Suprapubic skin (tissue), 4 donors: ENCODE results near the gene USP5.

ENCODE experiments used
- CTCF ChIP-seq, 2 donors: fragments of 200-600 bp in 1 of 2; fragments of 450-650 bp in 1 of 2; sonication (generic) in 1 of 2; IDR thresholded peaks; one replicate each; pipeline ENCODE4 v1.5.1; 2016 to 2019; ENCODE audit warnings: antibody characterized with exemption in 2 of 2, mild to moderate bottlenecking in 1 of 2, moderate library complexity in 1 of 2
- EP300 ChIP-seq: sonication (generic); formaldehyde crosslinking; IDR thresholded peaks from one replicate; pipeline ENCODE4 v1.6.1; 2017; ENCODE audit warnings: antibody characterized with exemption
- POLR2A ChIP-seq, 2 donors: fragments of 450-650 bp; IDR thresholded peaks; one replicate each; pipeline ENCODE4 v1.6.1; 2017; ENCODE audit warnings: antibody characterized with exemption in 2 of 2, mild to moderate bottlenecking in 2 of 2, moderate library complexity in 2 of 2
- POLR2AphosphoS5 ChIP-seq, 3 donors: sonication (generic); formaldehyde crosslinking; IDR thresholded peaks; one replicate each; pipeline ENCODE4 v1.6.1; 2017; ENCODE audit warnings: antibody characterized with exemption in 3 of 3

GRCh38 chr12:6840330-6840729 lies 11.6 kb upstream of the USP5 start:
- TF ChIP-seq CTCF (IDR thresholded peaks at IDR 0.05) (no peak), POLR2AphosphoS5 (IDR thresholded peaks at IDR 0.05) (no peak), POLR2A (IDR thresholded peaks at IDR 0.05) (no peak), EP300 (no peak)
